GM04504 (cell line): ENCODE measurements around the gene OSBPL8.
"Not testable (repeated sequence)": the region's sequence is repeated elsewhere in the genome, so short reads cannot be mapped to it uniquely, and the experiment has no call there.

Experiments
- DNase-seq: peaks from one replicate; pipeline ENCODE4 v3.0.0-alpha.2; 2012; ENCODE audit warnings: low read depth

Gene OSBPL8

DNA sequence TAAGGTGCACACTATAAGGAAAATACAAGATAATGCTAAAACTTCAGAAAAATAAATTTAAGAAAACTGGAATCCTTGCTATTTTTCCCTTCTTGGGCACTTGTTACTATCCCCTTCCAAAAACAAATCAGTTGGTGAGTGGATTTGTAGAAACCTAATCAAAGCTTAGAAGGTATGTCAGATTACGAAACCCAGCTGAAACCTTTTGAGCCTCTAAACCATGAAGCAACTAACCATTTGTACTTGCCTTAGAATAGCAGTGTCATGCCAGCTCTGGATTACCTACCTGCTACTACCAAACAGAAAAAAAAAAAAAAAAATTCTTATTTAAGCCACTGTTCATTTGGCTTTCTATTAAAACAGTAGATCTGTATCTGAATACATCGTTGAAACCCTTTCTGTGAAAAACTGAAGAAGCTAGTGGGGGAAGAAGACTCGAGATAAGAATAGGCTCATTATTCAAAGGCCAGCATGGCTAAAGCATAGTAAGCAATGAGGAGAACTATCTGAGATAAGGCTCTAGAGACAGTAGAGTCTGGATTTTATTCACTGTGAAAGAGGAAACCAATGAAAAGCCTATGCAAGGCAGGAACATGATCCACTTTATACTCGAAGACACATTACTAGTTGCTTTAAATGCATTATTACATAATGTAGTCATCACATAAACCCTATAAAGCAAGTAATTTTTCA lies 30.2 kb downstream of the OSBPL8 start:
- no peak for DNase-seq

DNA sequence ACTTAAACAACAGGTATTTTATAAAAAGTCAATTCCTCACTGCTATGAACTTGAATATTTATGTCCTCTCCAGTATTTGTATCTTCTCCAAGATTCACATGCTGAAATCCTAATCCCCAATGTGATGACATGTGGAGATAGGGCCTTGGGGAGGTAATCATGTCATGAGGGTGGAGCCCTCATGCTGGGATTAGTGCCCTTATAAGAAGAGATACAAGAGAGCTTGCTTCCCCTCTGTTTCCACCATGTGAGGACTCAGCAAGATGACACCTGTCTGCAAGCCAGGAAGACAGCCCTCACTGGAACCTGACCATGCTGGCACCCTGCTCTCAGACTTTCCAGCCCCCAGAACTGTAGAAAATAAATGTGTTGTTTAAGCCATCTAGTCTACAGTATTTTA lies 36.2 kb downstream of the OSBPL8 start:
- DNase-seq = no peak

GRCh38 chr12:76520348-76520747 lies 39.2 kb downstream of the OSBPL8 start:
- DNase-seq = no peak

- DNase-seq = no peak
Measured at GRCh38 chr12:76519538-76519937, 40.0 kb downstream of the OSBPL8 start.

- DNase-seq = no peak
Measured at GRCh38 chr12:76518699-76519098, 40.9 kb downstream of the OSBPL8 start.

- DNase-seq = no peak
Measured at GRCh38 chr12:76515271-76515670, 44.3 kb downstream of the OSBPL8 start.

DNA sequence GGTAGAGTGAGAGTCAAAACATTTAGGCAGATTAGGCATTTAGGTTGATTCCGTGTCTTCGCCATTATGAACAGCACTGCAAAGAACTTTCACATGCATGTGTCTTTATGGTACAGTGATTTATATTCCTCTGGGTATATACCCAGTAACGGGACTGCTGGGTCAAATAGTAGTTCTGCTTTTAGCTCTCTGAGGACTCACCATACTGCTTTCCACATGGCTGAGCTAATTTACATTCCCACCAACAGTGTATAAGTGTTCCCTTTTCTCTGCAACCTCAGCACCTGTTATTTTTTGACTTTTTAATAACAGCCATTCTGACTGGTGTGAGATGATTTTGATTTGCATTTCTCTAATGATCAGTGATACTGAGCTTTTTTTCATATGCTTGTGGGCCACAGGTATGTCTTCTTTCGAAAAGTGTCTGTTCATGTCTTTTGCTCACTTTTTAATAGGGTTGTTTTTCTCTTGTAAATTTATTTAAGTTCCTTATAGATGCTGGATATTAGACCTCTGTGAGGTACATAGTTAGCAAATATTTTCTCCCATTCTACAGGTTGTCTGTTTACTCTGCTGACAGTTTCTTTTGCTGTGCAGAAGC lies 48.4 kb downstream of the OSBPL8 start:
- DNase-seq = not testable (repeated sequence)

DNA sequence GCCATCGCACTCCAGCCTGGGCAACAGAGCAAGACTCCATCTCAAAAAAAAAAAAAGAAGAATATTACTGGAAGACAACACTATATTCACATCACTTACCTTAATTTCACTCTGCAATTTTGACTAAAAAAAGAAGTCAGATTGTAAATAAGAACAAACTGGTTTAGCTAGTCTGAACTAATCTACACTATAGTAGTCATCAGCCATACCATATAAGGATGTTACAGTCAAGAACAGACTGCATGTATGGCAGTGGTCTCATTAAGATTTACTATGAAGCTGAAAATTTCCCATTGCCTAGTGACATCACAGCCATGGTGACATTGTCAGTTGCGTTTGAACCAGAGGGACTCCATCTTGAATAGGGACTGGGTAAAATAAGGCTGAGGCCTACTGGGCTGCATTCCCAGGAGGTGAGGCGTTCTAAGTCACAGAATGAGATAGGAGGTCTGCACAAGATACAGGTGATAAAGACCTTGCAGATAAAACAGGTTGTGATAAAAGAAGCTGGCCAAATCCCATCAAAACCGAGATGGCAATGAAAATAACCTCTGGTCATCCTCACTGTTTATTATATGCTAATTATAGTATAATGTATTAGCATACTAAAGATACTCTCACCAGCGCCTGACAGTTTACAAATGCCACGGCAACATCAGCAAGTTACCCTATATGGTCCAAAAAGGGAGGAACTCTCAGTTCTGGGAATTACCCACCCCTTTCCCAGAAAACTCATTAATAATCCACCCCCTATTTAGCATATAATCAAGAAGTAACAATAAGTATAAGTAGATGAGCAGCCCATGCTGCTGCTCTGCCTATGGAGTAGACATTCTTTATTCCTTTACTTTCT lies 51.2 kb downstream of the OSBPL8 start:
- no peak for DNase-seq

DNA sequence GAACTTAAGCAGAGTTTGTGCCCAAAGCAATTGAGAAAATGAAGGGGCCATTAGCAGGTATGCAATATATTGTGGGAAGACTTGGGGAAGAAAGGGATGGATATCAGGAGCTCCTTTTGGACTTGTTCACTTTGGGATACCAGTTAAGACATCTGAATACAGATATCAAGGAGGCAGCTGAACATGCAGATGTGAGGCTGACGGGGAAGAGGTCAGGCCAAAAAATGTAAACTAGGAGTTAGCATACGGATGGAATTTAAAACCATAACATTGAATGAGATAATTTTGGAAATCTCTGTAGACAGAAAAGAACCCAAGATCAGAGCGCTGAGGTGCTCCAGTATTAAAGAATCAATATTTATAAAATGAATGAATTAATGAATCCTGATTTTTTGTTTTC lies 53.4 kb downstream of the OSBPL8 start:
- no peak for DNase-seq

- no peak for DNase-seq
Measured at GRCh38 chr12:76505050-76505449, 54.5 kb downstream of the OSBPL8 start.

GRCh38 chr12:76504606-76505005 lies 55.0 kb downstream of the OSBPL8 start:
- DNase-seq = no peak

DNA sequence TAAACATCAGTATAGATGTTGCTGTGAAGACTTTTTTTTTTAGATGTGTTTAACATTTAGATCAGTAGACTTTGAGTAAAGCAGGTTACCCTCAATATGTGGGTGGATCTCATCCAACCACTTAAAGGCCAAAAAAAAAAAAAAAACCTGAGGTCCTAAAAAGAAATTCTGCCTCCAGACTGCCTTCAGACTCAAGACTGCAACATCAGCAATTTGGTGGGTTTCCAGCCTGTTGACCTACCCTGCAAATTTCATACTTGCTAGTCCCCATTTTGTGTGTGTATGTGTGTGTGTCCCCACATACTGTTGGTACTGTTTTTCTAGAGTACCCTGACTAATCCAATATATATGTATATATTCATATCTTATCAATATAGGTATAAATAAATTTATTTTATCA lies 55.6 kb downstream of the OSBPL8 start:
- no peak for DNase-seq

- DNase-seq = no peak
Measured at GRCh38 chr12:76501390-76501789, 58.2 kb downstream of the OSBPL8 start.

- DNase-seq = not testable (repeated sequence)
Measured at GRCh38 chr12:76499136-76499535, 60.4 kb downstream of the OSBPL8 start.

GRCh38 chr12:76495556-76495955 lies 64.0 kb downstream of the OSBPL8 start:
- DNase-seq = no peak

- no peak for DNase-seq
Measured at GRCh38 chr12:76491292-76491691, 68.3 kb downstream of the OSBPL8 start.

- DNase-seq = no peak
Measured at GRCh38 chr12:76490763-76491162, 68.8 kb downstream of the OSBPL8 start.

- no peak for DNase-seq
Measured at GRCh38 chr12:76489737-76490136, 69.8 kb downstream of the OSBPL8 start.

DNA sequence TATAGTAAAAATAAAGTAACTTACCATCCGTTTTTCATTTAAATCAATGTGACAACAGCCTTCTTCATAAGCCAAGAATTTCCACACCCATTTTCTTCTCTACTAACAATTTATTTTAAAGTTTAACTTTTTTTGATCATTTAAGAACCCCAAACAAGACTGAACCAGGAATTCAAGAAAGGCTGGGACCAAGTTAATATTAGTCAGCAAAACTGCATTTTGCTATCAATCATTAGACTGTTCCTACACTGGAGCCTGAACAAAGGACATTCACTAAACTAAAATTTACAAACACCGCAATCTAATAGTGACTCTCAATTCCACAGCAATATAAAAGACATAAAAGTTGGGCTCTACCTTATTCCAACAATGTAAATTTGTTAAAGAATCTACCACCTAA lies 73.6 kb downstream of the OSBPL8 start:
- DNase-seq = no peak

DNA sequence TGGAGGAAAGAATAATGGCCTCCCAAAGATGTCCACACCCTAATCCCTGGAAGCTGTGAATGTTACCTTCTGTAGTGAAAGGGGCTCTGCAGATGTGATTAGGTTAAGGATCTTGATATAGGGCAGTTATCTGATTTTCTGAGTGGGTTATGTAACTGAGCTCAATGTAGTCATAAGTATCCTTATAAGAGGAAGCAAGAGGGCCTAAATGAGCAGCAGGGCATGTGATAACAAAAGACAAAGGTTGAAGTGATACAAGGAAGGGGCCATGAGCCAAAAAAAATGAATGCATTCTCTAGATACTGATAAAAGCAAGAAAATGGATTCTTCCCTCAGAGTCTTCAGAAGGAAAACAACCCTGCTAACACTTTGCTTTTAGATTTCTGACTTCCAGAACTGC lies 78.8 kb downstream of the OSBPL8 start:
- no peak for DNase-seq

DNA sequence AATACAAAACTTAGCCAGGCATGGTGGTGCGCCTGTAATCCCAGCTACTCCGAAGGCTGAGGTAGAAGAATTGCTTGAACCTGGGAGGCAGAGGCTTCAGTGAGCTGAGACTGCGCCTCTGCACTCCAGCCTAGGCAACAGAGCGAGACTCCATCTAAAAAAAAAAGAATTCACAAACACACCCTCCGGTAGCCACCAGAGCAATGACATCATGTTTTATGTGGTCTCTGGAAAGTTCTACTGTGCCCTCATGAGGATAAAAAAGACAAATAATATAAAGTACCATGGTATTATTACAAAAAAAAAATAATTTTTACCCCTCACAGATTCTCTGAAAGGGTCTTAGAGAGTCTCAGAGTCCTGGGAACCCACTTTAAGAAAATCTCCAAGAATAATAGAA lies 81.5 kb downstream of the OSBPL8 start:
- DNase-seq = no peak

DNA sequence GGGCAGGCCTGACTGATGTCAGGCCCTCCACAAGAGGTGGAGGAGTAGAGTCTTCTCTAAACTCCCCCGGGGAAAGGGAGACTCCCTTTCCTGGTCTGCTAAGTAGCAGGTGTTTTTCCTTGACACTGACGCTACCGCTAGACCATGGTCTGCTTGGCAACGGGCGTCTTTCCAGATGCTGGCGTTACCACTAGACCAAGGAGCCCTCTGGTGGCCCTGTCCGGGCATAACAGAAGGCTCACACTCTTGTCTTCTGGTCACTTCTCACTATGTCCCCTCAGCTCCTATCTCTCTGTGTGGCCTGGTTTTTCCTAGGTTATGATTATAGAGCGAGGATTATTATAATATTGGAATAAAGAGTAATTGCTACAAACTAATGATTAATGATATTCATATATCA lies 86.7 kb downstream of the OSBPL8 start:
- not testable (repeated sequence) for DNase-seq

DNA sequence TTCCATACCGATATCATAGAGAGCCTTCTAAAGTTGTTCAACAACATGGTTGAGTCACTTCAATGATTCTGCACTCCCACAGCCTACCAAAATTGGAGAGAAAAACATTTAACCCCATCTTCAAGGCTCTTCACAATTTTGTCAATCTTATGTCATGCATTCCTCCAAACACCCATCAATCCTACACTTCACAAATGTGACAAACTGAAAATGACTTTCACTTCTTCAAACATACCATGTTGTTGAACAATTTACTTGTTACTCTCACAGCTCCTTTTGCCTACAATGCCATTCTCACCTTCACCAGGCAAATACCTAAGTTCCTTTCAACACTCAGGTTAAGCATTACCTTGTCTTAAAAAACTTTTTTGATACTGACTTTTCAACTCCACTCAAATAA lies 88.0 kb downstream of the OSBPL8 start:
- DNase-seq = no peak
